HG02840 (cell line): ENCODE data around the gene CFAP54.
"Not testable (repeated sequence)": the region's sequence is repeated elsewhere in the genome, so short reads cannot be mapped to it uniquely, and the experiment has no call there.

Experiments used
- ATAC-seq: cut with Tn5 transposase; IDR thresholded peaks from one replicate; pipeline ENCODE4 v1.9.1; 2021; ENCODE audit warnings: mild to moderate bottlenecking, moderate library complexity, moderate number of reproducible peaks; ENCODE audit not compliant: unreplicated experiment, low FRiP score

The CFAP54 gene

GRCh38 chr12:96489392-96490056 lies at the start of gene CFAP54:
TSS of gene CFAP54 (plus strand) at chr12:96489577. CDS start at chr12:96489610, 33 bp downstream.
- ATAC-seq, result peak; percentile 97

- ATAC-seq, result no peak
These were observed 47.6 kb upstream of the CFAP54 start for GRCh38 chr12:96441816-96442215.

- ATAC-seq, result no peak
These were observed 46.5 kb upstream of the CFAP54 start for GRCh38 chr12:96442906-96443305.

GRCh38 chr12:96444399-96444798 lies 45.0 kb upstream of the CFAP54 start:
- ATAC-seq, result no peak

- peak; percentile 80 for ATAC-seq
These were observed 43.4 kb upstream of the CFAP54 start for GRCh38 chr12:96445691-96446583.

- ATAC-seq, result no peak
These were observed 42.1 kb upstream of the CFAP54 start for GRCh38 chr12:96447256-96447655.

- no peak for ATAC-seq
These were observed 41.1 kb upstream of the CFAP54 start for GRCh38 chr12:96448300-96448699.

GRCh38 chr12:96452261-96452922 lies 37.0 kb upstream of the CFAP54 start:
- ATAC-seq, result no peak

GRCh38 chr12:96454396-96454795 lies 35.0 kb upstream of the CFAP54 start:
- ATAC-seq, result no peak

GRCh38 chr12:96456265-96456974 lies 33.0 kb upstream of the CFAP54 start:
- ATAC-seq, result no peak

- ATAC-seq, result no peak
These were observed 32.0 kb upstream of the CFAP54 start for GRCh38 chr12:96457191-96457930.

GRCh38 chr12:96459281-96459680 lies 30.1 kb upstream of the CFAP54 start:
- ATAC-seq, result not testable (repeated sequence)

GRCh38 chr12:96462571-96463280 lies 26.7 kb upstream of the CFAP54 start:
- ATAC-seq, result no peak

- ATAC-seq, result no peak
These were observed 23.5 kb upstream of the CFAP54 start for GRCh38 chr12:96465896-96466295.

- ATAC-seq, result no peak
These were observed 22.2 kb upstream of the CFAP54 start for GRCh38 chr12:96466939-96467751.

- ATAC-seq, result no peak
These were observed 17.9 kb upstream of the CFAP54 start for GRCh38 chr12:96471368-96472050.

GRCh38 chr12:96472384-96472783 lies 17.0 kb upstream of the CFAP54 start:
- no peak for ATAC-seq
